Measurements from ENCODE around the gene TOMM40. TPM values are rescaled to one million over a fixed set of nuclear protein-coding genes. Genes with fewer than 3 reads are reported as not detected.
A peak's percentile ranks its signal among the peaks of the same experiment; 100 is the strongest.

Gene TOMM40
- total RNA-seq, 4 donors from 2014 or later = 29.1 to 49.9 (median 41.0) TPM

GRCh38 chr19:44903216-44903601 lies 12.2 kb downstream of the TOMM40 start:
- H3K9me3 ChIP-seq = no peaks in the 10 kb centered on the region
- peaks cover 9 to 31% (median 22%) of the 10 kb centered on the region in 4 donors for H3K4me1 ChIP-seq
- no peak overlapping the region for H3K27ac ChIP-seq (replicated peaks in 1 of 4)
- peaks cover 7 to 41% (median 25%) of the 10 kb centered on the region in 4 donors for H3K27me3 ChIP-seq
- no peak overlapping the region for H3K4me3 ChIP-seq
- DNase-seq (ENCODE audit: extremely low spot score) = no peak
- no peak for TF ChIP-seq CTCF (IDR thresholded peaks at IDR 0.05)
- no peak for TF ChIP-seq POLR2A (IDR thresholded peaks at IDR 0.05; ENCODE audit: low read depth)
- TF ChIP-seq POLR2AphosphoS5 (IDR thresholded peaks at IDR 0.05) = no peak
- TF ChIP-seq EP300 (IDR thresholded peaks at IDR 0.05) = no peak
- H3K36me3 ChIP-seq = peaks cover 19 to 53% (median 46%) of the 10 kb centered on the region in 4 donors
- WGBS = 76% methylated on average over 12 of the region's 15 CpGs
- intact Hi-C loops (cut with DNase I) = loop anchor here (5.0 kb wide), 2 partner anchors 349 to 434 kb away; partner anchors contain the start of gene MARK4

DNA sequence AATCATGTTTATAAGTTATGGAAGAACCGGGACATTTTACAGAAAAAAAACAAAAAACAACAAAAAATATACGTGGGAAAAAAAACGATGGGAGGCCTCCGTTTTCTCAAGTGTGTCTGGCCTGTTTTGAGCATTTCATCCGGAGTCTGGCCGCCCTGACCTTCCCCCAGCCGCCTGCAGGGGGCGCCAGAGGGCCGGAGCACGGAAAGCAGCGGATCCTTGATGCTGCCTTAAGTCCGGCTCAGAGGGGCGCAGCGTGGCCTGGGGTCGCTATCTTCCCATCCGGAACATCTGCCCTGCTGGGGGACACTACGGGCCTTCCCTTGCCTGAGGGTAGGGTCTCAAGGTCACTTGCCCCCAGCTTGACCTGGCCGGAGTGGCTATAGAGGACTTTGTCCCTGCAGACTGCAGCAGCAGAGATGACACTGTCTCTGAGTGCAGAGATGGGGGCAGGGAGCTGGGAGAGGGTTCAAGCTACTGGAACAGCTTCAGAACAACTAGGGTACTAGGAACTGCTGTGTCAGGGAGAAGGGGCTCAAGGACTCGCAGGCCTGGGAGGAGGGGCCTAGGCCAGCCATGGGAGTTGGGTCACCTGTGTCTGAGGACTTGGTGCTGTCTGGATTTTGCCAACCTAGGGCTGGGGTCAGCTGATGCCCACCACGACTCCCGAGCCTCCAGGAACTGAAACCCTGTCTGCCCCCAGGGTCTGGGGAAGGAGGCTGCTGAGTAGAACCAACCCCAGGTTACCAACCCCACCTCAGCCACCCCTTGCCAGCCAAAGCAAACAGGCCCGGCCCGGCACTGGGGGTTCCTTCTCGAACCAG lies 12.8 kb downstream of the TOMM40 start:
- Histone ChIP-seq H3K27me3 (peaks cover 7 to 46% (median 25%) of the 10 kb centered on the region in 4 donors), H3K4me1 (peaks cover 9 to 31% (median 22%) of the 10 kb centered on the region in 4 donors), H3K4me3 (no peak overlapping the region), H3K36me3 (peaks cover 19 to 47% (median 40%) of the 10 kb centered on the region in 4 donors), H3K27ac (replicated peaks in 1 of 4) (no peak overlapping the region), H3K9me3 (no peaks in the 10 kb centered on the region)
- WGBS = 16% methylated on average over 19 of the region's 24 CpGs
- intact Hi-C loops (cut with DNase I) = loop anchor here (1.0 to 5.0 kb wide), 3 partner anchors 47 to 433 kb away; partner anchors contain the start of gene MARK4
- TF ChIP-seq CTCF (IDR thresholded peaks at IDR 0.05) = peak in 2 of 3 experiments; percentile 96 to 99
- TF ChIP-seq POLR2AphosphoS5 (IDR thresholded peaks at IDR 0.05) = peak in 1 of 2 donors; percentile 24
- no peak for TF ChIP-seq POLR2A (IDR thresholded peaks at IDR 0.05; ENCODE audit: low read depth)
- DNase-seq (ENCODE audit: extremely low spot score) = peak; percentile 93

- 71% methylated on average over 2 of the region's 12 CpGs for WGBS
- Histone ChIP-seq H3K4me3 (no peak overlapping the region), H3K9me3 (no peaks in the 10 kb centered on the region), H3K27ac (replicated peaks in 1 of 4) (no peak overlapping the region), H3K27me3 (peaks cover 7 to 49% (median 25%) of the 10 kb centered on the region in 4 donors), H3K4me1 (peaks cover 9 to 31% (median 22%) of the 10 kb centered on the region in 4 donors), H3K36me3 (peaks cover 19 to 40% (median 37%) of the 10 kb centered on the region in 4 donors)
- no peak for DNase-seq (ENCODE audit: extremely low spot score)
- intact Hi-C loops (cut with DNase I) = loop anchor here (1.0 to 5.0 kb wide), 3 partner anchors 47 to 433 kb away; partner anchors contain the start of gene MARK4
- TF ChIP-seq POLR2AphosphoS5 (IDR thresholded peaks at IDR 0.05) = peak in 1 of 2 donors; percentile 7
- TF ChIP-seq POLR2A (IDR thresholded peaks at IDR 0.05; ENCODE audit: low read depth) = no peak
These were observed 13.5 kb downstream of the TOMM40 start for GRCh38 chr19:44904426-44904994.

GRCh38 chr19:44905437-44906160 lies 14.5 kb downstream of the TOMM40 start, which contains the start of gene APOE:
TSS of gene APOE (plus strand) at chr19:44905796. CDS start at chr19:44906625, 829 bp downstream.
- Histone ChIP-seq H3K27ac (replicated peaks in 1 of 4) (no peak within 1 kb of the TSS), H3K4me3 (peak within 1 kb of the TSS in 2 of 4 donors; percentile 12 to 14), H3K27me3 (peaks cover 7 to 49% (median 25%) of the 10 kb centered on the region in 4 donors), H3K36me3 (peaks cover 19 to 29% (median 28%) of the 10 kb centered on the region in 4 donors), H3K9me3 (no peaks in the 10 kb centered on the region), H3K4me1 (peaks cover 9 to 31% (median 22%) of the 10 kb centered on the region in 4 donors)
- no peak for DNase-seq (ENCODE audit: extremely low spot score)
- TF ChIP-seq POLR2A (IDR thresholded peaks at IDR 0.05; ENCODE audit: low read depth) (no peak), POLR2AphosphoS5 (IDR thresholded peaks at IDR 0.05) (no peak), EP300 (IDR thresholded peaks at IDR 0.05) (no peak), CTCF (IDR thresholded peaks at IDR 0.05) (no peak)
- intact Hi-C loops (cut with DNase I) = no loop called here
- 4% methylated on average over 16 of the region's 20 CpGs for WGBS

Data from esophagus muscularis mucosa (tissue), 4 donors.